HG03558 (cell line): ENCODE results near the gene MAX.
A peak's percentile ranks its signal among the peaks of the same experiment; 100 is the strongest.

Experiments used
- ATAC-seq: cut with Tn5 transposase; IDR thresholded peaks from one replicate; pipeline ENCODE4 v1.9.1; 2021; ENCODE audit warnings: moderate number of reproducible peaks; ENCODE audit not compliant: unreplicated experiment; ENCODE audit errors: extremely low read depth

MAX gene

GRCh38 chr14:65102441-65103149, at the start of gene MAX:
MAX (minus strand) TSS chr14:65102517; CDS start chr14:65102339, 178 bp downstream.
- peak; percentile 77 for ATAC-seq

- ATAC-seq: no peak
Measured at GRCh38 chr14:65151609-65151956, 49.3 kb upstream of the MAX start.

- ATAC-seq: no peak
Measured at GRCh38 chr14:65150898-65151608, 48.7 kb upstream of the MAX start.

- ATAC-seq: no peak
Measured at GRCh38 chr14:65149116-65149515, 46.8 kb upstream of the MAX start.

GRCh38 chr14:65144170-65144569, 41.9 kb upstream of the MAX start:
- no peak for ATAC-seq

GRCh38 chr14:65142914-65143625, 40.8 kb upstream of the MAX start:
- ATAC-seq: no peak

GRCh38 chr14:65142429-65142828, 40.1 kb upstream of the MAX start:
- ATAC-seq: no peak

GRCh38 chr14:65141523-65141922, 39.2 kb upstream of the MAX start:
- no peak for ATAC-seq

GRCh38 chr14:65137648-65138307, 35.5 kb upstream of the MAX start:
- no peak for ATAC-seq

GRCh38 chr14:65134651-65135579, 32.6 kb upstream of the MAX start:
- ATAC-seq: no peak

- ATAC-seq: no peak
Measured at GRCh38 chr14:65132855-65133254, 30.5 kb upstream of the MAX start.

- no peak for ATAC-seq
Measured at GRCh38 chr14:65131301-65131701, 29.0 kb upstream of the MAX start.

- ATAC-seq: no peak
Measured at GRCh38 chr14:65128096-65128495, 25.8 kb upstream of the MAX start.

- ATAC-seq: no peak
Measured at GRCh38 chr14:65117769-65118745, 15.7 kb upstream of the MAX start.

GRCh38 chr14:65115615-65116014, 13.3 kb upstream of the MAX start:
- no peak for ATAC-seq

- no peak for ATAC-seq
Measured at GRCh38 chr14:65110525-65110924, 8.2 kb upstream of the MAX start.

- no peak for ATAC-seq
Measured at GRCh38 chr14:65109357-65109756, 7.0 kb upstream of the MAX start.

GRCh38 chr14:65107200-65107599, 4.9 kb upstream of the MAX start:
- no peak for ATAC-seq

- no peak for ATAC-seq
Measured at GRCh38 chr14:65106736-65107135, 4.4 kb upstream of the MAX start.
